ENCODE data around the gene SCAMP5.

Gene SCAMP5

GRCh38 chr15:75023872-75024636 lies 28.7 kb downstream of the SCAMP5 start:
- DNase-seq: peak; percentile 53

DNA sequence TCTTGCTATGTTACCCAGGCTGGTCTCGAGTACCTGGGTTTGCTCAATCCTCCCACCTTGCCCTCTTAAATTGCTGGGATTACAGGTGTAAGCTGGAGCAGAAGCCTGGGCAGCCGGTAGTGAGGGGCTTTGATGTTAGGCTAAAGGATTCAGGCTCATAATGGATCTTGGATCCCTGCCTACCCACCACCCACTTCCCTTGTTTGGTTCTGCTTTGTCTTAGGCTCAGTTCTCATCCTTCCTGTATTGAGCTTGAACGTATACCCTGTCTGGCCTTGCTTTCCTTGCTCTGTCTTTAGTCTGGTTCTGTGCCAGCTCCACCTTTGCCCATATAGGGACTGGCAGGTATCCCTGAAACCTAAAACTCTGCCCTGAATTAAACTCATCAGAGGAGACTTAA lies 29.7 kb downstream of the SCAMP5 start:
- no peak for DNase-seq

GRCh38 chr15:75025548-75026260 lies 30.3 kb downstream of the SCAMP5 start:
- no peak for DNase-seq

DNA sequence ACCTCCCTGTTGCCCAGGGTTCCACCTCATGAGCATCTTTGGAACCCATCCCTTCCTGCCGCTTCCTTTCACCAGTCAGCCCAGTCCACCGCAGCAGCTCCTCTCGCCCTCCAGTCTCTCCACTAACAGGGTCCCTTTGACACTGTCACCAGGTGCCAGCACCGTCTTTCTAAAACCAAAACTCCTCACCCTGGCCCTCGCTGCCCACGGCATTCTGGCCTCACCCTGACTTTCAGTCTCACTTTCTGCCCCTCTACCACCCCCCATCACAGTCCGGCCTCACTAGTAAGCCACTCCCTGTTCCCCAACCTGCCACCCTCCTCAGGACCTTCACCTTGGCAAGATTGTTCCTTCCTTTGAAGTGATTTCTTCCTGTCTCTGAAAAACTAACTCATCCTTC lies 32.2 kb downstream of the SCAMP5 start:
- no peak for DNase-seq

GRCh38 chr15:75028991-75029377 lies 33.6 kb downstream of the SCAMP5 start:
- DNase-seq: no peak

DNA sequence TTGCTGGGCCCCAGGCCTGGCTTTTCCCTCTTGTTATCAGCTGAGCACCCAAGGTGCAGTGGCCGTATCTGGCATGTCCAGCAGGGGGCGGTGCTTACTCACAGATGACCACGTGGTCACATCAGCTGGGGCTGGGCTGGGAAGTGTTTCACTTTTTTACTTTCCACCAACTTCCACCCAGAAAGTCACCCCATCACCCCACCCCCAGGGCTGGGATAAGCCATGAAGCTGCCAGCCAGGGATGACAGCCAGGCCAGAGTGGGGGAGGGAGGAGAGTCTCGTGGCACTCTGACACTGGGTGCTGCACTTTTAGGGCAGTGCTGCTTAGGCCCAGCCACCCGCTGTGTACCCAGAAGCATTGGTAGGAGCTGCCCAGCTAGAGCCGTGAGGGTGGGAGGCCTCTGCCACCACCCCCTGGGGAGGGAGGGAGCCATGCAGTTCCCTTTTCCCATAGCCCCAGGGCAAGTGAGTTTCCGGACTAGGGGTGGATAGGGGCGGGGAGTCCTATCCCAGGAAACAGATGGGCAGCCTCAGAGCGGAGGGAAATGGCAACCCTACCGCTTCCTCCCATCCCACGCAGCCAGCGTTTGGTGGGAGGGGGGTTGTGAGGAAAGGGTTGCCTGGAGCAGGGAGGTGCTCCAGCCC lies 34.1 kb downstream of the SCAMP5 start:
- peak; percentile 21 for DNase-seq

- no peak for DNase-seq
Observed at GRCh38 chr15:75030023-75030413, 34.7 kb downstream of the SCAMP5 start.

GRCh38 chr15:75030424-75030823 lies 35.1 kb downstream of the SCAMP5 start:
- no peak for DNase-seq

DNA sequence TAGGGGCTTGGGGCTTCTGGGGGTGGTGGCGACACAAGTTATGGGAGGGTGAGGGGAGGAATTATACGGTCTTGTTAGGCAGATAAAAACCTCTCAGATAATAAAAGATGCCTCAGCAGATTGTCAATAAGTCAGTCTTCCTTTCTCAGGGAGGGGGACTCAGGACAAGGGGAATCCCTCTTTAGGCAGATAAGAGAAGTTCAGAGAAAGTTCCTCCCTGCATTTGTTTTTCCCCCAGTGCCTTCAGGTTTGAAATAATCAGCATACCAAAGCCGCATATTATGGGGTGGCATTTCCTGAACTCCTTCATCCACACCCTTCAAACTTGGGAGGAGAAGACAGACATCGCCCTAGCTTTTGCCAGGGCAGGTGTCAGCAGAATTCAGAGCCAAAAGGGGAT lies 36.5 kb downstream of the SCAMP5 start:
- no peak for DNase-seq

DNA sequence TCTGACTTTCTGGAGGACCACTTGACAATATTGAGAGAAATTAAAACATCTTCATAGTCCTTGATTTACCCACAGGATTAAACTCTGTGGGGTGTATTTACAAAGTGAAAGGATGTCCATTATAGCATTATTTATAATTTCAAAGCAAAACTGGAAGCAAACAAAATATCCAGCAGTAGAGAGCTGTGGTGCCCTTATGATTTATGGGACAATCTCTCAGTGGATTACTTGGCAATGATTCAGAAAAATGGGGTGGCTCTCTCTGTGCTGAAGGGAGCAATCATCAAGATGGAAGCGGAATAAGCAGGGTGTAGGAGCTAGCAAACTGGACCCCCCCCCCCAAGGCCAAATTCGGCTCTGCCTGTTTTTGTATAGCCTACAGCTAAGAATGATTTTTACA lies 37.0 kb downstream of the SCAMP5 start:
- DNase-seq: no peak

GRCh38 chr15:75033809-75034208 lies 38.4 kb downstream of the SCAMP5 start:
- no peak for DNase-seq

DNA sequence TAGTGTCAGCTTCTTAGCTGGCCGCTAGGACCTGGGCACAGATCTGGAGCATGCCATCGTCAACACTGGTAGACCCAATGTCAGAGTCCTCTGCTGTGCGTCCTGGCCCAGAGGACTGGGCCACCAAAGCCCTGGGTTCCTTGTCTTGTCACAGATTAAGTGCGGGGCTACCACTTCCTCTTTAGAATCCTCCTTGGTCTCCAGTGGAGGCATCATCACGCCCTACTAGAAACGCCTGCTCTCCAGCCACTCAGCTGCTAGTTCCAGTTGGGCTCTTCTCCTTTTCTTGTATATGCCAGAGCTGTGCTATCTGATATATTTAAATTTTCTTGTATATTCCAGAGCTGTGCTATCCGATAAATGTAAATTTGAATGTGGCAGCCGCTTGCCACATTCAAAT lies 39.3 kb downstream of the SCAMP5 start:
- DNase-seq: no peak

GRCh38 chr15:75036212-75036616 lies 40.9 kb downstream of the SCAMP5 start:
- DNase-seq: no peak

- no peak for DNase-seq
Observed at GRCh38 chr15:75037685-75038084, 42.3 kb downstream of the SCAMP5 start.

DNA sequence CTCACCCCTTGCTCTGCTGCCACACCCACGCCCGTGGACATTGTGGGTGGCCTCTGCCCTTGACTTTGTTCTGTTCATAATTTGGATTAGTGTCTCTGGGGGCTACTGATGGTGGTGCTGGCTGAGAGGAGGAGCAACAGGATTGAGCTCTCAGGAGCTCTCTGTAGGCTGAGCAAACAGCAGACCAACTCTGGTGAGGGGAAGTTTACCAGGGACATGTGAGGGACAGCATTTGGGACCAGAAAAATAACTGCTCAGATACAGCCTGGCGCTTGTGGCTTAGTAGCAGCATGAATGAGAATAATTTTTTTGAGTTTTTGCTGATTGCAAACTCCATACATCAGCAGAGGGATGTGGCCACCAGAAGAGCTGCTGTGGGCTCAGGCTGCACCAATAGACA lies 42.9 kb downstream of the SCAMP5 start:
- DNase-seq: no peak

GRCh38 chr15:75042730-75043508 lies 47.6 kb downstream of the SCAMP5 start:
- no peak for DNase-seq

- DNase-seq: peak; percentile 49
Observed at GRCh38 chr15:75043509-75044257, 48.3 kb downstream of the SCAMP5 start.

DNA sequence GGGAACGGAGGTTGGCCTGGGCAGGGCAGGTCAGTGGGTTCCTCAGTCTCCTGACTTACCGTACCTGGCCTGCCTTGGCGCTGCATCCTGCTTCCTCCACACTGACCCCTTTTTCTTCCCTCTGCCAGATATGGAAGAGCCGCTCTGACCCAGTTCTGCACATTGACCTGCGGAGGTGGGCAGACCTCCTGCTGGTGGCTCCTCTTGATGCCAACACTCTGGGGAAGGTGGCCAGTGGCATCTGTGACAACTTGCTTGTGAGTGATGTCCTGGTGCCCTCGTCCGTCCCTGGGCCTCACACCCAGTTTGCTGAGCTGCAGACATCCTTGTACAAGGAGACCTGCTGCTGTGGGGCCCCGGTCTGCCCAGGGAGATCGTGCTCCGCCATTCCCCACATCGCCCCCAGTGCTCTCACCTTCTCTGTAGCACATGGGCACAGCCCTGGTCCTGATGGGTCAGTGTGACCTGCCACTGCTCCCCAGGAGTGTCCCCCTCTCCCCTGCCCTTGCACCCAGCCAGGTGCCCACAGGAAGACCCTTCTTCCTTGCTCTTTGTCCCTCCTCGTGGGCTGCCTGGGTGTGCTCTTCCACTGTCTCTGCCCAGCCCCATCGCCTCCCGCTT lies 49.0 kb downstream of the SCAMP5 start:
- no peak for DNase-seq

- no peak for DNase-seq
Observed at GRCh38 chr15:75045332-75046015, 50.1 kb downstream of the SCAMP5 start.

DNA sequence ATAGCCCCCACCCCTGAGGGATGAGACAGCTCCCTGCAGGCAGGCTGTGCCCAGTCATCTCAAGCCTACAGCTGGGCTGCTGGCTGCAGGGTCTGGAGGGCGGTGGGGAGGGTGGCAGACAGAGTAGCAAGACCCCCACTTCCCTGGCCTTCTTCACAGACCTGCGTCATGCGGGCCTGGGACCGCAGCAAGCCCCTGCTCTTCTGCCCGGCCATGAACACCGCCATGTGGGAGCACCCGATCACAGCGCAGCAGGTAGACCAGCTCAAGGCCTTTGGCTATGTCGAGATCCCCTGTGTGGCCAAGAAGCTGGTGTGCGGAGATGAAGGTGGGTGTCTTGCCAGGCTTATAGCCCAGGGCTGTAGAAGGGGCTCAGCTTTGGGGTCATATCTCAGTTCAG lies 53.0 kb downstream of the SCAMP5 start:
- no peak for DNase-seq

GRCh38 chr15:75049392-75049791 lies 54.0 kb downstream of the SCAMP5 start:
- DNase-seq: peak; percentile 81
